Mucosa of stomach (tissue), 1 donor: ENCODE measurements around the gene HDLBP.
"Not testable (repeated sequence)": the region's sequence is repeated elsewhere in the genome, so short reads cannot be mapped to it uniquely, and the experiment has no call there.

ENCODE experiments used
- H3K27me3 ChIP-seq: one replicate; pipeline ENCODE4 v1.7.0; 2013; ENCODE audit warnings: mild to moderate bottlenecking, low read length; ENCODE audit not compliant: control insufficient read depth, insufficient read depth
- H3K36me3 ChIP-seq: one replicate; pipeline ENCODE4 v1.7.0; 2013; ENCODE audit warnings: low read length; ENCODE audit not compliant: control insufficient read depth, insufficient read depth
- H3K4me1 ChIP-seq: one replicate; pipeline ENCODE4 v1.7.0; 2013; ENCODE audit warnings: mild to moderate bottlenecking, low read length; ENCODE audit not compliant: control insufficient read depth, insufficient read depth
- H3K4me3 ChIP-seq: one replicate; pipeline ENCODE4 v1.7.0; 2013; ENCODE audit warnings: low read length
- H3K9ac ChIP-seq: one replicate; pipeline ENCODE4 v1.7.0; 2013; ENCODE audit warnings: mild to moderate bottlenecking, low read length, moderate library complexity
- H3K9me3 ChIP-seq: one replicate; pipeline ENCODE4 v1.7.0; 2013; ENCODE audit warnings: mild to moderate bottlenecking, low read length, moderate library complexity; ENCODE audit not compliant: control insufficient read depth
- donor health status: Pancreatic carcinoma.

The HDLBP gene

DNA sequence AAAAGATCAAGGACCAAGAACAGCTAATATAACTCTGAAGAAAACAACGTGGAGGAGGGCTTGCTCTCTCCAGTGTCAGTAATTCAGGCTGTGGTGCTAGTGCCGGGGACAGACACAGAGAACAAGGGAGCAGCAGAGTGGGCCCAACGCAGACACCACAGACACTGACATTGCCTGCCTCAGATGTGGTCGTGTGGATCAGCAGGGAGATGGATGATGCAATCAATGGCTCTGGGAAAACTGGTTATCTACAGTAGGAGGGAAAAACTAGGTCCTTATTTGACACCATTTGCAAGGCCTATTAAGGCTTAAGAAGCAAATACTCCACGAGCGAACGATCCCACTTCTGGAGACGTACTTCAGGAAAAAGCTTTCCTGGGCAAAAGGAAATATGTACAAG lies 36.1 kb downstream of the HDLBP start:
- H3K4me1 ChIP-seq: peaks cover 10% of the 10 kb centered on the region
- no peaks in the 10 kb centered on the region for H3K36me3 ChIP-seq
- no peak overlapping the region for H3K4me3 ChIP-seq
- no peaks in the 10 kb centered on the region for H3K9me3 ChIP-seq
- H3K9ac ChIP-seq: no peak overlapping the region
- H3K27me3 ChIP-seq: no peaks in the 10 kb centered on the region

DNA sequence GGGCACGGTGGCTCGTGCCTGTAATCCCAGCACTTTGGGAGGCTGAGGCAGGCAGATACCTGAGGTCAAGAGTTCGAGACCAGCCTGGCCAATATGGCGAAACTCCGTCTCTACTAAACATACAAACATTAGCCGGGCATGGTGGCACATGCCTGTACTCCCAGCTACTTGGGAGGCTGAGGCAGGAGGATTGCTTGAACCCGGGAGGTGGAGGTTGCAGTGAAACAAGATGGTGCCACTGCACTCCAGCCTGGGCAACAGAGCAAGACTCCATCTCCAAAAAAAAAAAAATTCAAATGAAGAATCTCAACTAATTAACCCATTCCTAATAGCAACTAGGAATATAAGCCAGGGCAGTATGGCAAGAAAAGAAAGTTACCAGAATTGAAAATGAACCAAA lies 37.2 kb downstream of the HDLBP start:
- not testable (repeated sequence) for H3K9me3 ChIP-seq, H3K27me3 ChIP-seq, H3K4me3 ChIP-seq, H3K36me3 ChIP-seq, H3K9ac ChIP-seq
- H3K4me1 ChIP-seq: peaks cover 13% of the 10 kb centered on the region

DNA sequence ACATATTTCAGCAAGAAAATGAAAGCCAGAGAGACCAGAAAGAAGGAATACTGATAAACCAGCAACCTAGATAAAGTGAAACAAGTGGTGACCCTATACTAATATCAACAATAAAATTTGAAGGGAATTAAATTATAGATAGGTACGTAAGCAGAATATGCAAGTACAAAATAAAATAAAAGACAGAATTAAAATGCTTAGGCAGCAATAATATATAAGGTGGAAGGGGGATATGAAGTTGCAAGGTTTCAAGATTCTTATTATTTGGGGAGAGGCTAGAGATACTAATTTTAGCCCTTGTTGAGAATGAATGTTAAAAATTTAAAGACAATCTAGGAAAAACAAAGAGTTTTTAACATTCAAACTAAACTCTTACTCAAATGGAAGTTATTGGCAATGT lies 39.6 kb downstream of the HDLBP start:
- Histone ChIP-seq H3K9me3 (no peaks in the 10 kb centered on the region), H3K27me3 (no peaks in the 10 kb centered on the region), H3K4me1 (peaks cover 12% of the 10 kb centered on the region), H3K4me3 (no peak overlapping the region), H3K36me3 (no peaks in the 10 kb centered on the region), H3K9ac (no peak overlapping the region)

DNA sequence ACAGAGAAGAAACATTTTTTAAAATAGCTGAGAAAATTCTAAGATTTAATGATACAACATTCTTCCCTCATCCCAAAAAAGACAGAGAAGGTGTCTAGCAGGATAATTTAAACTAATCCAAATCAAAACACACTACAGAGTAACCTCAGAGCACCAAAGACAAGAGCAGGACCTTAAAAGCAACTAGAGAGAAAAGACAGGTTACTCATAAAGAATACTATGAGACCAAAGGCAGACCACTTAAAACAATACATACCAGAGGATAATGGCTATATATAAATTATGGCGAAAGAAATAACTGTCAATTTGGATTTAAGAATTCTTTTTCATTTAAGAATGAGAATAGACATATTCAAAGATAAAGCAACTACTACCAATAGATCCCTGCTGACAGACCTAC lies 40.0 kb downstream of the HDLBP start:
- Histone ChIP-seq H3K36me3 (no peaks in the 10 kb centered on the region), H3K9ac (no peak overlapping the region), H3K4me3 (no peak overlapping the region), H3K9me3 (no peaks in the 10 kb centered on the region), H3K4me1 (peaks cover 16% of the 10 kb centered on the region), H3K27me3 (no peaks in the 10 kb centered on the region)

DNA sequence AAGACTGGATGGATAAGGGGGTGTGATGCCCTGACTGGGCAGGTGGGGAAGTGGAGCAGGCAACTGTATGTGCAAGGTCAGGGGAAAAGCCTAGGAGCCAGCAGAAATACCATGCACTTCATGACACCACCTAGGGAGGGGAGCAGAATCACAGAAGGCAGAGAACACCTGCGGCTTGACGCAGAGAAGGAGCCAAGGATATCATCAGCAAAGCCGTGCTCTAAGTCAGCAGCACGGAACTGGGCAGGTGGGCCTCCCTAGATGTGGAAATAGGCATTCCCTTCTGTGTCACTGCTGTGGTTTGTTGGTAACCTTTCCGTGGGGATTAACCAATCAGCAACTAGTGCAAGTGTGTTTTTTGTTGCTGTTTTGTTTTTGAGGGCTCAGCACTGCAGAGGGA lies 41.3 kb downstream of the HDLBP start:
- H3K9ac ChIP-seq: no peak overlapping the region
- peaks cover 29% of the 10 kb centered on the region for H3K4me1 ChIP-seq
- H3K27me3 ChIP-seq: no peaks in the 10 kb centered on the region
- no peak overlapping the region for H3K4me3 ChIP-seq
- H3K9me3 ChIP-seq: no peaks in the 10 kb centered on the region
- no peaks in the 10 kb centered on the region for H3K36me3 ChIP-seq

DNA sequence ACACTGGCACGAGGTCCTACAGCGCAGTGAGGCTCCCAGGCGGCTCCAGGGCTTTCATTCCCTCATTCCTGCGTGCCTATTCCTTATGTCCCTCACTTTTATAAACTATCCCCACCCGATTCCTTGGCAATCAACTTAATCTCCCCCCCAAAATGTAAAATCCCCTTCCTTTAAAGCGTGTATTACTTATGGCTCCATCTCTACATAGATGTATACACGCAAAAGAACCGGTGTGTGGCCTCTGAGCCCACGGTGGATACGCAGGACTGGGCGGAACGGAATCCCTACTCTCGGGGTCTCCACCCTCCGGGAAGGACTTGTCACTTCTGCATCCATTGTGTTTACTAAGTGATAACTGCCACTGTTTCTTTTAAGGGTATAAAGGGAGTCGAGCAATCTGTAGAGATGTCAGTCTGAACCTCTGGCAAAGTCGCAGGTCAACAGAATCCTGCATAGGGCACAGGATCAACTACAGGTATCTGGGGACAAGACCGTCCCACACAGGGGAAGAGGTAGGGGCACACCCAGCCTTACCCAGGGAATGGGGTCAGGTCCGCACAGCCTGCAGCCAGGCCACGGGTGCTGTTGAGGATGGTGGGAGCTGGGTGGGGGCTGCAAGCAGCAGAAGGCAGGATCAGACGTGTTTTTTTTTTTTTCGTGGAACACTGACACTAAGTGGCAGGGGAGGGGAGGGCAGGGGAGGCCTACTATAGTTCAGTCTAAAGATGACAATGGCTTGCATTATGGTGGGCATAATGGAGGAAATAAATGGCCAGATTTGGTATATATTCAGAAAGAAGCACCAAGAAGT lies 42.1 kb downstream of the HDLBP start:
- no peaks in the 10 kb centered on the region for H3K27me3 ChIP-seq
- H3K4me1 ChIP-seq: peaks cover 34% of the 10 kb centered on the region
- H3K36me3 ChIP-seq: no peaks in the 10 kb centered on the region
- H3K9ac ChIP-seq: peak overlapping the region; percentile 69
- no peaks in the 10 kb centered on the region for H3K9me3 ChIP-seq
- no peak overlapping the region for H3K4me3 ChIP-seq

DNA sequence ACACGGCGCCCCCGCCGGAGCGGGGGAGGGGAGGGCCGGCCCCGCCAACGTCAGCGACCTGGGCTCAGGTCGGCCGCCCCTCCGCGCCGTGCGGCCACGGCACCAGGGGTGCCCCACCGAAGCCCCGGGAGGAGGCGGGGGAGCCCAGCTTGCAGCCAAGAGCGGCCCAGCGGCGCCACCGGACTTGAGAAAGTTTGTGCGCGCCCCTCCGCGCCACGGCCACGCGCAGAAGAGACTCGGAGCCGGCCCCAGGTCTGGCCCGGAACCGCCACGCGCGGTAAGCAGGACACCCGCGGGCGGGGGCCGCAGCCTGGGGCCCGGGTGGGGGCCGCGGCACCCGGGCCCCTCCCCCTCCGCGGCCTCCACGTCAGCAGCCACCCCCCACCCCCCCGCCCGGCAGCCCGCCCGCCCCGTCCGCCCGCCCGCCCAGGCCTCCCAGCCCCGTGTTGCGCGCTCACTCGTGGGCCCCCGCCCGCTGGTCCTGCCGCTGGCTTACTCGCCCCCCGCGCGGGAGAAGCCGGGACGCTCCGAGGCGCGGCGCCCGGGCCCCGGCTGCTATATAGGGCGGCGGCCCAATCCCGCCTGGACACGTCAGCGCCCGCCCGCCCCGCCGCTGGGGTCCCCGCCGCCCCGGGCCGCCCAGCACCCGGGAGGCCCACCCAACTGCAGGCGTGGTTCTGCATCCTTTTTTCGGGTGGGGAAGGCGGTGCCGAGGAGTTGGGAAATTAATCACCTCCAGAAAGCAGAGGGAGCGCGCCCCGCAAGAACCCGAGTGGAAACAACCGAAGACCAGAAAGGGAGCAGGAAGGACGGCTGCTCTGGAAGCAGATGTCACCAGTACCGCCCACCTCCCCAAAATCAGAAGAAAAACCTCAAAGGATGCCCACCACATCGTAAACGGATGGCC lies 42.9 kb downstream of the HDLBP start:
- Histone ChIP-seq H3K9ac (peak overlapping the region; percentile 78), H3K27me3 (no peaks in the 10 kb centered on the region), H3K4me1 (peaks cover 34% of the 10 kb centered on the region), H3K9me3 (no peaks in the 10 kb centered on the region), H3K36me3 (peaks cover 5% of the 10 kb centered on the region), H3K4me3 (peak overlapping the region; percentile 26)

DNA sequence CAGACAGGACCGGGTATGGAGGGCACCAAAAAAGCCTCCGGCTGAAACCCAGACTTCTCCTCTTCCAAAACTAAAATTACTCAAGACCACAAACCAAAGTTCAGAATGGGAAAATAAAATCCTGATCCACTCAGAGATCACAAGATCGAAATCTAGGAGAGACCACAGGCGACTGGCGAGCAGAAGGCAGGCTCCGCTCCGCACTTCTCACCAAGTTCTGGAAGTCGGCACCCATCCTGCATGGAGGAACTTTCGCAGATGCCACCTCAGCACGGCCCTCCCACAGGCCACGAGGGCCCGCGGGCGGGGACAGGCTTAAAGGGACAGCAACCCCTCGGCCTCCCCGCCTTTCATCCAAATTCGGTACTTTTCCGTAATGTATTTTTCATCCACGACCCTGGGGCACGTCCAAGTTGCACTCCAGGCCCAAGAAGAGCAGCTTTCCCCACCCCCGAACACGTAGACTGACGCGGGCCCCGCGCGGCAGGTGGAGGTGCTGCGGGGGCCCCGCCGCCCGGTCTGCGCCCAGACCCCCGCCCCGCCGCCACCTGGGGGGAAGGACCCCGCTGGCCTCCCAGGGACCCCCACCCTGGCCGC lies 43.7 kb downstream of the HDLBP start:
- H3K36me3 ChIP-seq: peaks cover 5% of the 10 kb centered on the region
- peaks cover 34% of the 10 kb centered on the region for H3K4me1 ChIP-seq
- H3K27me3 ChIP-seq: no peaks in the 10 kb centered on the region
- peak overlapping the region; percentile 78 for H3K9ac ChIP-seq
- no peaks in the 10 kb centered on the region for H3K9me3 ChIP-seq
- H3K4me3 ChIP-seq: peak overlapping the region; percentile 26

DNA sequence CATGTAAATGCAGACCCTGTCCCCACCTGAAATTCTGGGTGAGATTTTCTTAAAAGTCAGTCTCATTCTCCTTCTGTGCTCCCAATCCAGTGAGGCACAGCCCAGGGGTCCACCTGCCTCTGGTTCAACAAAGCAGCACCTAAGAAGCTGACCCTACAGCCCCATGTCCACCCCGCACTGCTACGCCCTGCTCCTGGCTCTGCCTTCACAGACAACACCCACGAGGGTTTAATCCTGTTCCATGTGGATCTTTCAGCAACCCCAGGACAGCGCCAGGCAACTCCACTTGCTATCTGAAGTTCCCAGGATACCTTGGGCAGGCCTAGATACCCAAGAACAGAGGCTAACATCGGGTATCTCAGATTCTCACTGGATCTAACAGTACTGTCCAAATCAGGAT lies 44.9 kb downstream of the HDLBP start:
- Histone ChIP-seq H3K27me3 (no peaks in the 10 kb centered on the region), H3K36me3 (peaks cover 10% of the 10 kb centered on the region), H3K9me3 (no peaks in the 10 kb centered on the region), H3K4me3 (no peak overlapping the region), H3K9ac (peak overlapping the region; percentile 78), H3K4me1 (peaks cover 34% of the 10 kb centered on the region)

DNA sequence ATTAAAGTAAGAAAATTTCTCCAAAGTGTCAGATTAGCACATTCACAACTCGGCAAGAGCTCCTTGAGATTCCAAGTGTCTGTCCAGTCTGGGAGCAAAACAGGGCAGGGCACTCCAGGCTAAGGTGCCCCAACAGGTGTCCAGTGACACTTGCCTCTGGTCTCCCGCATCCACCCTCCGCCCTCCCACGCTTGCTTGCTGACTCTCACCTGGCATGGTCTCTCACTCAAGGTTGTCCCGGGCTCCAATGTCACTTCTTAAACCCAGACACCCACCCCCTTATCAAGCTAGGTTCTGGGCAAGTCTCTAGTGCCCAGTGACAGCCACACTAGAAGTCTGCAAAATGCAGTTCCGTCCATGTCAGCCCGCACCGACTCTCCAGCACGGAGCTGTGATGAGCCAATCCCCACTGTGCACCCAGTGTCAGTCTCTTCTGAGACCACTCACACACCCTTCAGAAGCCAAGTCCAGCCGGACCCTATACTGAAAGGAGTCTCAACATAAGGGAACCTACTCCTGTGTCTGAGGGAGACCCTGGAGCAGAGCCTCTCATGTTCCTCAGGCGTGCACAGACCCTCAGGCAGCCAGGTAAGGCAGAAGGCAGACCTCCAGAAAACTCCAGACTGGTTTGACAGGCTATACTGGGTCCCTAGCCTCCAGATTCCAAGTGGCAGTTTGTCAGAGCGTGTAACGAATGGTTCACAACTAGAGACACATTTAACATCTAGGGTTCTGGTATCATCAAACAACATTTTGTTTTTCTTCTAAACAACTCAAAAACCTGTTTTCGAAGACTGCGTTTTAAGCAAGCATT lies 45.6 kb downstream of the HDLBP start:
- Histone ChIP-seq H3K4me1 (peaks cover 34% of the 10 kb centered on the region), H3K9ac (no peak overlapping the region), H3K9me3 (no peaks in the 10 kb centered on the region), H3K4me3 (no peak overlapping the region), H3K27me3 (no peaks in the 10 kb centered on the region), H3K36me3 (peaks cover 10% of the 10 kb centered on the region)

DNA sequence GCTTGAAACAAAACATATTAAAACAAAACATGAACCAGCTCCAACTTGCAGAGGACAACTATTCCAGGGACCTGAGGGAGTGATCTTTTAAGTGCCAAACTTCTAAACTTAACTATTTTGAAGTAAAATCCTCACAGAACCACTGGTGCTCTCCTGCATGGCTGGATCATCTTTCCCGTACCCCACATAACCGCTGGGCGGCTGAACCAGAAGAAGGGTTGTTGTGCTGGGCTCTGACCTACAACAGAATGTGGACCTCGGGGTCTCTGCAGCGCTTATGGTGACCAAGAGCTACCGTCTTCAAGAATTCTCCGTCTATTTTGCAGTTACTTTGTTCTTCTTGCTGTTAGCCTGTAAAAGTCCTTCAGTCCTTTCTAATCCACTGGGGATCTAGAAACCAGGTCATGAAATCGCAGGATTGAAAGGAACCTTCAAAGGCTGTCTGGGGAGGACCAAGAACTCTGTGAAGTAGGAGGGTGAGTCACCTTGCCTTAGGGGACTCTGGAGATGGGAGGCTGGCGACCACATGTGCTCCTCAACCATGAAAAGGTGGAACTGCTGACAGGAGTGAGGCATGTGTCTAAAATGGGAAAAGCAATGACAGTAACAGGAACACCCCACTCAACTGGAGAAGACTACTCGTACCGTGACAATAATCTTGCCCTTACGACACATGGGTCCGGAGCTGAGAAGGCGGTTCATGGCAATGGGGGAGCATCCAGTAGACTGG lies 46.6 kb downstream of the HDLBP start:
- Histone ChIP-seq H3K9ac (no peak overlapping the region), H3K36me3 (peaks cover 14% of the 10 kb centered on the region), H3K4me3 (no peak overlapping the region), H3K27me3 (no peaks in the 10 kb centered on the region), H3K9me3 (no peaks in the 10 kb centered on the region), H3K4me1 (peaks cover 34% of the 10 kb centered on the region)
